Stomach smooth muscle (tissue), 2 donors: ENCODE data around the gene ITGB1BP1.

ENCODE experiments used
- H3K27ac ChIP-seq: one replicate; pipeline ENCODE4 v1.7.0; 2013; ENCODE audit warnings: mild to moderate bottlenecking, low read length, inconsistent platforms
- H3K27me3 ChIP-seq, 2 donors: one replicate each; pipeline ENCODE4 v1.7.0; 2013; ENCODE audit warnings: low read length in 2 of 2; ENCODE audit not compliant: insufficient read depth in 2 of 2, control insufficient read depth in 1 of 2
- H3K36me3 ChIP-seq, 2 donors: one replicate each; pipeline ENCODE4 v1.7.0; 2013; ENCODE audit warnings: low read length in 2 of 2; ENCODE audit not compliant: control insufficient read depth in 2 of 2, insufficient read depth in 2 of 2
- H3K4me1 ChIP-seq: one replicate; pipeline ENCODE4 v1.7.0; 2013; ENCODE audit warnings: low read length; ENCODE audit not compliant: control insufficient read depth, insufficient read depth
- H3K4me3 ChIP-seq, 2 donors: one replicate each; pipeline ENCODE4 v1.7.0; 2013; ENCODE audit warnings: low read length in 2 of 2
- H3K9ac ChIP-seq, 2 donors: one replicate each; pipeline ENCODE4 v1.7.0; 2013; ENCODE audit warnings: low read length in 2 of 2, mild to moderate bottlenecking in 1 of 2
- H3K9me3 ChIP-seq, 2 donors: one replicate each; pipeline ENCODE4 v1.7.0; 2013; ENCODE audit warnings: low read length in 2 of 2; ENCODE audit not compliant: control insufficient read depth in 2 of 2
- donor health status: healthy.
- donor health status: Pancreatic carcinoma.

The ITGB1BP1 gene

GRCh38 chr2:9375857-9376428 is 47.4 kb downstream of the ITGB1BP1 start:
- peaks cover 3 to 37% of the 10 kb centered on the region in 2 donors for H3K36me3 ChIP-seq
- no peaks in the 10 kb centered on the region for H3K9me3 ChIP-seq
- no peak overlapping the region for H3K27ac ChIP-seq
- no peak overlapping the region for H3K4me3 ChIP-seq
- peaks cover 19% of the 10 kb centered on the region for H3K4me1 ChIP-seq
- H3K27me3 ChIP-seq: no peaks in the 10 kb centered on the region
- H3K9ac ChIP-seq: no peak overlapping the region

- H3K4me1 ChIP-seq: peaks cover 16% of the 10 kb centered on the region
- H3K36me3 ChIP-seq: peaks cover 2 to 36% of the 10 kb centered on the region in 2 donors
- no peak overlapping the region for H3K4me3 ChIP-seq
- no peak overlapping the region for H3K9ac ChIP-seq
- no peaks in the 10 kb centered on the region for H3K9me3 ChIP-seq
- H3K27ac ChIP-seq: no peak overlapping the region
- H3K27me3 ChIP-seq: no peaks in the 10 kb centered on the region
Observed at GRCh38 chr2:9374071-9374730, 49.1 kb downstream of the ITGB1BP1 start.

- peaks cover 10% of the 10 kb centered on the region for H3K4me1 ChIP-seq
- H3K36me3 ChIP-seq: peaks cover 2 to 34% of the 10 kb centered on the region in 2 donors
- no peak overlapping the region for H3K9ac ChIP-seq
- H3K9me3 ChIP-seq: no peaks in the 10 kb centered on the region
- H3K27ac ChIP-seq: no peak overlapping the region
- H3K4me3 ChIP-seq: no peak overlapping the region
- no peaks in the 10 kb centered on the region for H3K27me3 ChIP-seq
Observed at GRCh38 chr2:9373476-9373875, 49.9 kb downstream of the ITGB1BP1 start.

- no peak overlapping the region for H3K9ac ChIP-seq
- no peaks in the 10 kb centered on the region for H3K9me3 ChIP-seq
- H3K36me3 ChIP-seq: peaks cover 2 to 36% of the 10 kb centered on the region in 2 donors
- peaks cover 6% of the 10 kb centered on the region for H3K4me1 ChIP-seq
- no peak overlapping the region for H3K4me3 ChIP-seq
- H3K27me3 ChIP-seq: no peaks in the 10 kb centered on the region
- H3K27ac ChIP-seq: no peak overlapping the region
Observed at GRCh38 chr2:9373047-9373446, 50.3 kb downstream of the ITGB1BP1 start.

GRCh38 chr2:9370746-9371145 is 52.6 kb downstream of the ITGB1BP1 start:
- H3K27ac ChIP-seq: no peak overlapping the region
- H3K4me1 ChIP-seq: no peaks in the 10 kb centered on the region
- H3K4me3 ChIP-seq: no peak overlapping the region
- no peaks in the 10 kb centered on the region for H3K9me3 ChIP-seq
- peaks cover 14 to 37% of the 10 kb centered on the region in 2 donors for H3K36me3 ChIP-seq
- no peak overlapping the region for H3K9ac ChIP-seq
- H3K27me3 ChIP-seq: no peaks in the 10 kb centered on the region

GRCh38 chr2:9366026-9366425 is 57.3 kb downstream of the ITGB1BP1 start:
- Histone ChIP-seq H3K27ac (no peak overlapping the region), H3K36me3 (peaks cover 20 to 31% of the 10 kb centered on the region in 2 donors), H3K4me3 (no peak overlapping the region), H3K9ac (no peak overlapping the region), H3K9me3 (no peaks in the 10 kb centered on the region), H3K27me3 (no peaks in the 10 kb centered on the region), H3K4me1 (no peaks in the 10 kb centered on the region)

GRCh38 chr2:9365498-9366019 is 57.8 kb downstream of the ITGB1BP1 start:
- Histone ChIP-seq H3K9ac (no peak overlapping the region), H3K4me3 (no peak overlapping the region), H3K27ac (no peak overlapping the region), H3K4me1 (no peaks in the 10 kb centered on the region), H3K27me3 (no peaks in the 10 kb centered on the region), H3K9me3 (no peaks in the 10 kb centered on the region), H3K36me3 (peaks cover 20 to 31% of the 10 kb centered on the region in 2 donors)

- H3K9me3 ChIP-seq: no peaks in the 10 kb centered on the region
- H3K36me3 ChIP-seq: peaks cover 20 to 30% of the 10 kb centered on the region in 2 donors
- no peak overlapping the region for H3K27ac ChIP-seq
Observed at GRCh38 chr2:9364791-9365497, 58.4 kb downstream of the ITGB1BP1 start.

GRCh38 chr2:9364373-9364772 is 59.0 kb downstream of the ITGB1BP1 start:
- H3K4me3 ChIP-seq: no peak overlapping the region
- no peak overlapping the region for H3K9ac ChIP-seq
- H3K27ac ChIP-seq: no peak overlapping the region
- no peaks in the 10 kb centered on the region for H3K9me3 ChIP-seq
- no peaks in the 10 kb centered on the region for H3K4me1 ChIP-seq
- H3K27me3 ChIP-seq: no peaks in the 10 kb centered on the region
- H3K36me3 ChIP-seq: peaks cover 20 to 30% of the 10 kb centered on the region in 2 donors

More at GRCh38 chr2:9364791-9365497, 58.4 kb downstream of the ITGB1BP1 start:
- Histone ChIP-seq H3K27me3 (no peaks in the 10 kb centered on the region), H3K4me3 (no peak overlapping the region), H3K4me1 (no peaks in the 10 kb centered on the region), H3K9ac (no peak overlapping the region)

GRCh38 chr2:9360701-9361100 is 62.6 kb downstream of the ITGB1BP1 start:
- no peaks in the 10 kb centered on the region for H3K27me3 ChIP-seq
- H3K9ac ChIP-seq: no peak overlapping the region
- H3K9me3 ChIP-seq: no peaks in the 10 kb centered on the region
- H3K36me3 ChIP-seq: peaks cover 22 to 32% of the 10 kb centered on the region in 2 donors
- no peaks in the 10 kb centered on the region for H3K4me1 ChIP-seq
- H3K4me3 ChIP-seq: no peak overlapping the region
- no peak overlapping the region for H3K27ac ChIP-seq
